Erythroblast (primary cell): Measurements from ENCODE around the gene HGFAC.
A peak's percentile ranks its signal among the peaks of the same experiment; 100 is the strongest.

Experiments
- DNase-seq, 2 experiments: peaks; one replicate each; lab custom pipeline; 2025; lab: John Stamatoyannopoulos, UW
- GATA1 ChIP-seq: IDR thresholded peaks from 2 replicates; pipeline ENCODE4 v1.6.1; 2011; ENCODE audit warnings: low read depth, mild to moderate bottlenecking, control low read depth, low read length, moderate library complexity
- POLR2A ChIP-seq: IDR thresholded peaks from 2 replicates; pipeline ENCODE4 v1.6.1; 2011; ENCODE audit warnings: mild to moderate bottlenecking, low read length

Gene HGFAC

GRCh38 chr4:3462790-3463415, 21.1 kb downstream of the HGFAC start, which contains the start of gene DOK7:
TSS of gene DOK7 (plus strand) at chr4:3463306. CDS start at chr4:3463376, 70 bp downstream.
- DNase-seq: peak in 1 of 2 experiments; percentile 23
- no peak for TF ChIP-seq POLR2A
- no peak for TF ChIP-seq GATA1

DNA sequence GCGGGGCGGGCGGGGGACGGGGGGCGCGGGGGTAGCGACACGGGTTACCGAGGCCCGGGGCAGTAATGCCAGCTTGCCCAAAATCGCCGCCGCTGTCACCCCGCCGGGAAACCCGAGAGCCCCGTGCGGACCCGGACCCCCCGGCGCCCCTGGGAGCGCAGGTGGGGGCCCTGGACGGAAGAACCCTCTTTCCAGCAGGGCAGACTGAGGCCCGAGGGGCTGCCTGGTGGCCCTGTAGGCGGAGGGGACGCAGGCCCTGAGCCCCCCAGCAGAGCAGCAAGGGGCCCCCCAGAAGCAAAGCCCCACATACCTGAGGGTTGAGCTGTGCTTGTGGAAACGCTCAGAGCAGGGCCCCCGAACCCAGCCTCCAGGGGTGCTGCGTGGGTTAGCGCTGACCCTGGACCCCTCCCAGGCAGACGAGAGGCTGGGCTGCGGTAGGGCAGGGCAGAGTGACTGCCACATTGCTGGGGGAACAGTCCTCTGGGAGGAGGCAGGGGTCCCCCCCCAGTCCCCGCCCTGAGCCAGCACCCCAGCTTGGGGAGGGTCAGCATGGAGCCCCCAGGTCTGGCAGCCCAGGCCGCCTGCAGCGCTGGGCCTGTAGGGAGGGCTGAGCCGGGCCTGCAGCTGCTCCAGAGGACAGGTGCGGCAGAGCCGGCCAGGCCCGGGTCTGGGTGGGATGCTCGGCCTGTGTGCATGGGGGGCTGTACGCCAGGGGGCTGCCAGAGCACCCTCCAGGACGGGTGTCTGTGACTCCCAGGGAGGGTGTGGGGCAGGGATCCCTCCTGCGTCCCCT, 22.0 kb downstream of the HGFAC start:
- no peak for DNase-seq
- no peak for TF ChIP-seq POLR2A
- TF ChIP-seq GATA1: no peak

- TF ChIP-seq POLR2A (no peak), GATA1 (no peak)
- DNase-seq: no peak
Observed at GRCh38 chr4:3464349-3464905, 22.7 kb downstream of the HGFAC start.

DNA sequence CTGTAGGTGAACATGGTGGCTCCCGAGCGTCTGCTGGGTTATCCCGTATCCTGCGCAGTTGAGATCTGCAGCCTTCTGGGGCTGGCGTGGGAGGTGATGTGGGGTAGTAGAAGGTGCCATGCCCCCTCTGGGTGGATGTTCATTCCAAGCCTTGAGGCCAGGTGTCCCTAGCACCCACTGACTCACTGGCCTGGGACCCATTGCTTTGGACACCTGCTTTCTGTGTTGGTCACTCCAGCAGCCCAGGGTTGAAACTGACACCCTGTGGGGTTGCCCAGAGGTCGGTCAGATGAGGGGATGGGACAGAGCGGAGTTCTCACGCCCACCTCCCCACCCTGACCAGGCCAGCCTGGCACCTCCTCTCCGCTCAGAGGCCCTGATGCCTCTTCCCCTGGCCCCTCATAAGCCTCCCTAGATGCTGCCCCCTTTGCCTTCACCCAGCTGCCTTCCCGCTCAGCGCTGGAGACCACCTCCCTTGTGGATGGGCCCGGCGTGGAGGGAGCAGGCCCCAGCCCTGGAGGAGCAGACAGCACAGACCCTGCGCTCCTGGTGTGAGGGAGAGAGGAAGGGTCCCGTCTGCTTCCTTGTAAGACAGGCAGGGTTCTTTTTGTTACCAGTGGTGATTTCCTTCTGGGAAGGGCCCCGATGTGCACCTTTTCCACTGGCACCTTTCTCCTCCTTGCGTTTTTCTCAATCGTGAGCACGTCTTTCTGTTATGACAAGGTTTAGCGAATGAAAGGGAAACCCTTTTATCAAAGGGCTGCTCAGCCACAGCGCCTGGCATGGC, 23.3 kb downstream of the HGFAC start:
- DNase-seq: no peak
- TF ChIP-seq POLR2A (no peak), GATA1 (no peak)

- no peak for TF ChIP-seq POLR2A
- no peak for TF ChIP-seq GATA1
- no peak for DNase-seq
Observed at GRCh38 chr4:3465698-3466671, 24.2 kb downstream of the HGFAC start.

DNA sequence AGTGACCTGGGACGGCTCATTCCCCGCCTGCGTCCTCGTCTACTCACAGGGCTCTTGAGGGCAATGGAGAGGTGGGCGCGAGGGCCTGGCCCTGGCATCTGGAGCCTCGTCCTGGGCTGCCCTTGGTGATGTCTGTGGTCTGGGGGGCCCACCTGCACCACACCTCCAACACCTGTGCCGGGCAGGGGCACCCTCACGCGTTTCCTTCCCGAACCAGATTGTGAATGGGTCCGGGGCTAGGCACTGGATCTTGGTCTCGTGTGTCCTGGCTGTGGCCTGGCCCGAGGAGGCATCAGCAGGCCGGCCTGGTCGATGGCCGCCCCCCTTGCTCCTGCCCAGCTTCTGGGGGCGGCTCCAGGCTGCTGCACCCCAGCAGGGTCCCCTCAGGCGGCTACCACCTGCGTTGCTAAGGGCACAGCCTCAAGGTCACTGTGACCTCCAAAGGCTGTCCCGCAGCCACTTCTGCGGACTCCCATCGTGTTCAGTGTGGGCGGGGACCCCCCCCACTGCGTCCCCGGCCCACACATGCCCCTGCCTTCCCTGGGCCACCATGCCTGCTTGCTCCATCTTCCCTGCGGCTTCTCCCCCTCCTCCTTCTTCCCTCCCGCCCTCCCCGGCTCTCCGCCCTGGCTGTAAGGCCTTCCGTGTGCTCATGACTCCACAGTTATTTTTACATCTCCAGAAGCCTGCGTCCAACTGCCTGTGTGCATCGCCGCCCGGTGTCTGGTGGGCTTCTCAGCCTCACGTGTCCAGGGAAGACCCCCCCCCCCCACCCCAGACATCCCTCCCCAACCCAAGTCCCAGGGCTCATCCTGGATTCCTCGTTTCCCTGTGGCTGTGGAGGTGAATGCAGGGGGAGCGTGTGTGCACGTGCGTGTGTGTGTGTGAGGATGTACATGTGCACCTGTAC, 25.2 kb downstream of the HGFAC start:
- TF ChIP-seq POLR2A (no peak), GATA1 (no peak)
- no peak for DNase-seq

- no peak for DNase-seq
Observed at GRCh38 chr4:3467601-3468031, 25.8 kb downstream of the HGFAC start.

GRCh38 chr4:3468154-3468553, 26.4 kb downstream of the HGFAC start:
- TF ChIP-seq POLR2A (no peak), GATA1 (no peak)
- DNase-seq: no peak

More at GRCh38 chr4:3467601-3468031, 25.8 kb downstream of the HGFAC start:
- no peak for TF ChIP-seq GATA1
- no peak for TF ChIP-seq POLR2A

DNA sequence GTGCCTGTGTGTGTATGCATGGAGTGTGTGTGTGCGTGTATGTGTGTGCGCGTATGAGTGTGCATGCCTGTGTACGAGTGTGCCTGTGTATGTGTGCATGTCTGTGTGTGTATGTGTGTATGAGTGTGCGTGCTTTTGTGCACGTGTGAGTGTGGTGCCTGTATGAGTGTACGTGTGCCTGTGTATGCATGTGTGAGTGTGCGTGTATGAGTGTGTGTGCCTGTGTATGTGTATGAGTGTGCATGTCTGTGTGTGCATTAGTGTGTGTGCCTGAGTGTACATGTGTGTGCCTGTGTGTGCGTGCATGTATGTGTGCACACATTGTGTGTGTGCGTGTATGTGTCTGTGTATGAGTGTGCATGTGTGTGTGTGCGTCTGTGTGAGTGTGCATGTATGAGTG, 27.0 kb downstream of the HGFAC start:
- DNase-seq: no peak
- no peak for TF ChIP-seq GATA1
- no peak for TF ChIP-seq POLR2A

- TF ChIP-seq GATA1: no peak
- no peak for TF ChIP-seq POLR2A
- no peak for DNase-seq
Observed at GRCh38 chr4:3469386-3470243, 27.8 kb downstream of the HGFAC start.
